T-helper 9 cell (primary cell): Measurements from ENCODE around the gene CGNL1.

Experiments used
- DNase-seq: peaks from one replicate; pipeline ENCODE4 v3.0.0-alpha.2; 2020

The CGNL1 gene

GRCh38 chr15:57385923-57386390 lies 9.7 kb downstream of the CGNL1 start:
- DNase-seq: no peak

GRCh38 chr15:57386976-57387375 lies 10.7 kb downstream of the CGNL1 start:
- DNase-seq: no peak

- no peak for DNase-seq
Observed at GRCh38 chr15:57387564-57388076, 11.3 kb downstream of the CGNL1 start.

- no peak for DNase-seq
Observed at GRCh38 chr15:57388464-57388863, 12.2 kb downstream of the CGNL1 start.

GRCh38 chr15:57389991-57390390 lies 13.7 kb downstream of the CGNL1 start:
- DNase-seq: no peak

- no peak for DNase-seq
Observed at GRCh38 chr15:57390583-57390982, 14.3 kb downstream of the CGNL1 start.

- DNase-seq: no peak
Observed at GRCh38 chr15:57391537-57391936, 15.2 kb downstream of the CGNL1 start.

- DNase-seq: no peak
Observed at GRCh38 chr15:57393061-57393460, 16.8 kb downstream of the CGNL1 start.

- no peak for DNase-seq
Observed at GRCh38 chr15:57395292-57395691, 19.0 kb downstream of the CGNL1 start.

GRCh38 chr15:57398336-57398735 lies 22.0 kb downstream of the CGNL1 start:
- DNase-seq: no peak

- DNase-seq: no peak
Observed at GRCh38 chr15:57401546-57401945, 25.2 kb downstream of the CGNL1 start.

- no peak for DNase-seq
Observed at GRCh38 chr15:57403017-57403416, 26.7 kb downstream of the CGNL1 start.

GRCh38 chr15:57403566-57404325 lies 27.4 kb downstream of the CGNL1 start:
- DNase-seq: no peak

GRCh38 chr15:57405133-57405532 lies 28.8 kb downstream of the CGNL1 start:
- no peak for DNase-seq

- no peak for DNase-seq
Observed at GRCh38 chr15:57406062-57406772, 29.9 kb downstream of the CGNL1 start.

GRCh38 chr15:57410373-57410772 lies 34.1 kb downstream of the CGNL1 start:
- DNase-seq: no peak

- DNase-seq: no peak
Observed at GRCh38 chr15:57411945-57412768, 35.9 kb downstream of the CGNL1 start.

- DNase-seq: no peak
Observed at GRCh38 chr15:57415602-57416001, 39.3 kb downstream of the CGNL1 start.

GRCh38 chr15:57418635-57419034 lies 42.3 kb downstream of the CGNL1 start:
- no peak for DNase-seq

GRCh38 chr15:57419335-57419734 lies 43.0 kb downstream of the CGNL1 start:
- DNase-seq: no peak

GRCh38 chr15:57421110-57421509 lies 44.8 kb downstream of the CGNL1 start:
- no peak for DNase-seq

- DNase-seq: no peak
Observed at GRCh38 chr15:57421551-57421950, 45.2 kb downstream of the CGNL1 start.

GRCh38 chr15:57422113-57422754 lies 45.9 kb downstream of the CGNL1 start:
- DNase-seq: no peak
